Medulla oblongata (tissue), 1 donor: ENCODE measurements around the gene TMEM126A.
"Not testable (repeated sequence)": the region's sequence is repeated elsewhere in the genome, so short reads cannot be mapped to it uniquely, and the experiment has no call there.

ENCODE experiments used
- DNase-seq: peaks from one replicate; pipeline ENCODE4 v3.0.0-alpha.2; 2015; ENCODE audit errors: extremely low spot score

Gene TMEM126A

DNA sequence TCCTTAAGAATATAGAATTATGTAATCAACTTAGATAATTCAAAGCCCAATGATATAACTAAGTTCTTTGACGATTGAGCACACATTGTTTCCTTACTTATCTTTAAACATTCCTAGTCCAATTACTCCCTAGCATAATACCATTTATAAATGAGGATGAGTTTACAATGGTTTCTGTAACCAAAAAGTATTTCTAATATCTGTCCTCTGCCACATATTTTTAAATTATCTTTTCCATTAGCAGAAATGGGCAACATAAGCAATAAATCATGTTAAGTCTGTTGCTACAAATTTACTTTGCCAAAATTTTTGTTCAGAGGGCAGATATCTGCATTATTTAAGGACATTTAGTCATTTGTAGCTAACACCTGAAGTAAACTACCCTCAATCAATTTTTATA, 10.4 kb downstream of the TMEM126A start:
- DNase-seq: no peak

DNA sequence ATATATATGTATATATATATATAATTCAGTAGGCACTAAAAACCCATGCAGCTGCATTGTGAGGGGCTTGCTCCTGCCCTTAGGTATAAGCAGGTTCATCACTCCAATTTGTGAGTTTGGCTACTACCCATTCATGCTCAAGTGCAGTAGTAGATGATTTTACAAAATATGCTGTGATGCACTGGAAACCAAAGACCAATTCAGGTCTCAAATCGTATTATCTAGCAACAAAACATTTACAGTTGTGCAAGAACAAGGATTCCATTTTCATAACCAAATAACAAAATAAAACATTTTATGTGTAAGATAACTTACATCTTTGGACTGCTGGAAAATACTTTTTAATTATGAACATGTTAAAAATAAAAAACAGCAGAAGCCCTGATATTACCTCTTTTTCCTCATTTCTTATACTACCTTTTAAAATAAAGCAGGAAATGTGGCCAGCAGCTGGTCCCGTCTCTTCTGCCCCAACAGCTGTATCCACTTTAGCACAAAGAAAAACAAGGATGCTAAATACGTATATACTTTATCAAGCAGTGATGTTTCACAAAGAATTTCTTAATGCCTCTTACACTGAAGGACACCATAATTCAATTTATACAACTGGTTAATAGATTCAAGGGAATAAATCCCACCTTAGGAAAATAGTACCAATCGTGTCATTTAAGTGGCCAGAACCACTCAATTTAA, 14.4 kb downstream of the TMEM126A start:
- no peak for DNase-seq

DNA sequence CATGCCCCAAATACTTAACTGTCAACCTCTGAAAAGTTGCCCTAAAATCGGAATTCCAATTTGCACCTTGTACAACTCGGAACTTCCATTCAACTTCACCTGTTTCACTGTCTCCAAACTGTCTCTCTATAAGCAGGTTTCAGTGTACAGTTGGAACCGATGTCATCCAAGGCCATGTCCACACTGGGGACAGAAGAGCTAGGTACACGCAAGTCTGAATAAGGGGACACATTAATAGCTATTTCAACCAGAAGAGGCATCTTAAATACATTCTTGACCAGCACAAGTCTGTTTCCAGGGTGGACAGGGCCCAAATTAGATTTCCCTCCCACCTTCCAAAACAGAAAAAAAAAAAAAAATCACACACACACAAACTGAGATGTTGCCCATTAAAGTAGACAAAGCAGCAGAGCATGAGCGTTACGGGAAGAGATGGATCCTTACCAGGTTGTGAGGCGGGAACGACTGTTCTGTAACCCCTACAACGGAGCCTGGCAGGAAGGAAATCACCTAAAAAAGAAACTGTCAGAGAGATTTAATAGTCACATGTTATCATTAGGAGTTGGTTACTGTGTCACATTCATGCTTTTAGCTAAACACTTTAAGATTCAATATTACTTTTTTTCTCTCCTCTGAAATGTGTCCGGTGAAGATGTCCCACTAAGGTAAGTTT, 15.4 kb downstream of the TMEM126A start:
- DNase-seq: peak; percentile 19

DNA sequence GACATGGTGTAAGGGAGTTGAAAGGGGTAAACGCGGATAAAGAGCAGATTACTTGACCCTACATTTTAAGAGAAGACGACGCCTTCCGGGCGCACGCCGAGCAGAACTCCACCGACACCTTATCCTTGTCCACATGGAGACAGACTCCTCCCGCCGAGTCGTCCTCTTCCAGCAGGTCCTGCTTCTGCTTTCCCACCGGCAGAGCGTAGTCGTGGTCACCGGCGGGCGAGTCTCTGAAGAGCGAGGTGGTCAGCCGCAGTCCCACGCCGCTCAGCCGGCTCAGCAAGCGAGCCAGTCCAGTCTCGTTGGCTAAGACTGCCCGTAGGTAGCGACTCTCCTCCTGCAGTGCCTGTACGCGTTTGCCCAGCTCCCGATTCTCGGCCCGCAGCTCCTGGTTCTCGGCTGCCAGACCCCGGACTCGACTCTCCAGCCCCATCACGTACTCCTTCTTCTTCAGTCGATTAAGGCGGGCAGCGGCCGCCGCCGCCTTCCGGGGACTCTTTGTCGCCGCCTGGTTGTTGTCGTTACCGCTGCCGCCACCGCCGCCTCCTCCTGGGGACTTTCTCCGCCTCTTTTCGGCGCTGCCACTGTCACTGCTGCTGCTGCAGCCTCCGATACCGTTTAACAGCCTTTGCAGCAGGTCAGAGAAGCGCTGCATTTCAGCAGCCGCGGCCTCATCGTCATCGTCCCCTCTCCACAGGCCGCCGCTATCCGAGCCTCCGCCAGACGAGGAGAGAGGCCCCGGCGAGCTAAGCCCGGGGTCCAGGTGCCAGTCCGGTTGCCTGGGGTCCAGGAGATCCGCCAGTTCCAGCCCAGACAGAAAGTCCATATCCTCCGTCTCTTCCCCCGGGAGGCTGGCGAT, 16.2 kb downstream of the TMEM126A start:
- peak; percentile 85 for DNase-seq

DNA sequence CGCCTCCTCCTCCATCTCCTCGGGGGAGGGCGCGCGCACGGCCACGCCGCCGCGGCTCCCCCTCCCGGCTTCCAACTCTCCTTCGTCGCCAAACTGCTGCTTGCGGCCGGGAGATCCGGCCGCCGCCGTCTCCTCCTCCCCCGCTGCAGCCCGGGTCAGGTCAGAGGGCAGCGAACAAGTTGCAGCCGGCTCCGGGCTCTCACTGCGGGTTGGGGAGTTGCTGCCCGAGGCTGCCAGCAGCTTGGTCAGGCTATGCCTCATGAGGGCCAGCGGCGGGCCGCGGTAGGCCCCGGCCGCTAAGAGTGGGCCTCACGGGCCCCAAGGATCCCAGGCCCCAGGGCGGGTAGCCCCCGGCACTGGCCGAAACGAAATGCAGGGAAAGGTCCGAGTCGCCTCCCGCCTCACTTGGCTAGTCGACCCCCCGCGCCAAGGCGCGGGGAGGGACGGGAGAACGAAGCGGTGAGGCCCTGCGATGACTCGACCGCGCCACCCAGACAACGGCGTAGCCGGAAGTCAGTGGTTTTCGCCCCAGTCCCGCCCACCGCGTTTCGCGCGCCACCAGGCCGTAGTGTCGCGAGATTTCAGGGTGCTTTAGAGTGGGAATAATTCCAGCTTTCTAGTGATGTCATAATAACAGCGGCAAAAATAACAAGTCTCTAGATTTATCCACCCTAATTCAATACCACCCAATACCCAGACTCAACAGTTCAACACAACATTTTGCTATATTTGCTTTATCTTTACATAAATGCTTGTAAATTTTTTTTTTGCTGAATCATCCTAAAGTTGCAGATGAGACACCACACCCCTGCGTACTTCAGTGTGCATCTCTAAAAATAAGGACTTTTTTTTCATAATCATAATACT, 17.1 kb downstream of the TMEM126A start, which contains the start of gene CREBZF:
Gene CREBZF, minus strand, starts transcription at position 515 of the 867 bp plus-strand sequence. Its CDS starts 254 bp downstream, at position 261.
- peak; percentile 97 for DNase-seq

DNA sequence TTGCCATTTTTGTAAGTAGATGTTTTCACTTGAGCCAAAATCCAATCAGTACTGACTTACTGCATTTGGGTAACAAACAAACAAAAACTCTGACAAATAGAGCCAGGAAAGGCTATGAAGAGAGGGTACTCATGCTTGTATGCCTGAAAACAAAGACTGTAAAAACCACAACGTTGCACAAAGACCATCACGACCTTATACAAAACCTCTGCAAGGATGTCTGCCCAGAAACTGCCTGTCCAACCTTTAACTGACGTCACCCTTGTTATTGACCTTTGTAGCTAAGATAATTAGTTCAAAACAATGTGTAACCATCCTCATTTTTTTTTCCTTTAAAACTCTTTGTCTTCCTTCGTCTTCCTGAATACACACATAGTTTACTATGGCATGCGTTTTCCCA, 18.0 kb downstream of the TMEM126A start:
- no peak for DNase-seq

DNA sequence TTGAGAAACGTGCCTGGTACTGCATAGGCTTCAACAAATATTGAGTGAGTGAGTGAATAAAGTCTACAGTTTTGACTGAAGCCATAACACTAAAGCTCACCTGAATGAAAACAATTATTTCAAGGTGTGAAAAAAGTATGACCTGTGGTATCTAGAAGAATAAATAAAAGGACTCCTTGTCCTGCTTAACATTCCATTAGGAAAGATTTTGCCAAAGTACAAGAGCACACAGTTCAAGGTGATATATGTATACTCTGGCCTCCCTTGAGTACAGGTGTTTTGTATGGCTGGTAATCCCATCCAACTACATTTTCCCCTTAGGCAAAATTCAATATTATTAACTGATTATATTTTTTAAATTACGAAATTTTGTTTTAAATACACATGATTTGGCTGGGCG, 18.9 kb downstream of the TMEM126A start:
- DNase-seq: no peak

DNA sequence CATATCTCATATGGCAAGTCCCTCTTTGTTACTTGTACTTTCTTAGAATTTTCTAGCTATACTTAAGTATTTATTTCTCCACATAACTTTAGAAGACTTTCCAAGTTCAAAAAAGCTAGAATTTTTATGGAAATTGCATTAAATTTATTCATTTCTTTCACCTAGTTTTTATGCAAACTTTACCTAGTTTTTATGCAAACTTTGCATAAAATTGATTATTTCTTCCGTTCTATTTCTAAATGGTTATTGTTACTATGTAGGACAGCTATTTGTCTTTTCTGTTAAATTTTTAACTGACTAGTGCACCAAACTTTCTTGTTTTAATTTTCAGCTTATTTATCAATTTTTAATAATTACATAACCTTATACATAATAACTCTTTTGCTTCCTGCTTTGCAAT, 20.4 kb downstream of the TMEM126A start:
- DNase-seq: no peak

DNA sequence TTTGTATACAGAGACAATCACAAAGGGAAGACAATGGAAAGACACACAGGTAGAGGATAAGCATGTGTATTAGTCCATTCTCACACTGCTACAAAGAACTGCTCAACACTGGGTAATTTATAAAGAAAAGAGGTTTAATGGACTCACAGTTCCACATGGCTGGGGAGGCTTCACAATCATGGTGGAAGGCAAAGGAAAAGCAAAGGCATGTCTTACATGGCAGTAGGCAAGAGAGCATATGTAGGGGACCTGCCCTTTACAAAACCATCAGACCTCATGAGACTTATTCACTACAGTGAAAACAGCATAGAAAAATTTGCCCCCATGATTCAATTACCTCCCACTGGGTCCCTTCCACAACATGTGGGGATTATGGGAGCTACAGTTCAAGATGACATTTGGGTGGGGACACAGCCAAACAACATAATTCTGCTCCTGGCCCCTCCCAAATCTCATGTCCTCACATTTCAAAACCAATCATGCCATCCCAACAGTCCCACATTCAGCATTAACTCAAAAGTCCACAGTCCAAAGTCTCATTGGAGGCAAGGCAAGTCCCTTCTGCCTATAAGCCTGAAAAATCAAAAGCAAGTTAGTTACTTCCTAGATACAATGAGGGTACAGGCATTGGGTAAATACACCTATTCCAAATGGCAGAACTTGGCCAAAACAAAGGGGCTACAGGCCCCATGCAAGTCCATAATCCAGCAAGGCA, 23.3 kb downstream of the TMEM126A start:
- DNase-seq: not testable (repeated sequence)

DNA sequence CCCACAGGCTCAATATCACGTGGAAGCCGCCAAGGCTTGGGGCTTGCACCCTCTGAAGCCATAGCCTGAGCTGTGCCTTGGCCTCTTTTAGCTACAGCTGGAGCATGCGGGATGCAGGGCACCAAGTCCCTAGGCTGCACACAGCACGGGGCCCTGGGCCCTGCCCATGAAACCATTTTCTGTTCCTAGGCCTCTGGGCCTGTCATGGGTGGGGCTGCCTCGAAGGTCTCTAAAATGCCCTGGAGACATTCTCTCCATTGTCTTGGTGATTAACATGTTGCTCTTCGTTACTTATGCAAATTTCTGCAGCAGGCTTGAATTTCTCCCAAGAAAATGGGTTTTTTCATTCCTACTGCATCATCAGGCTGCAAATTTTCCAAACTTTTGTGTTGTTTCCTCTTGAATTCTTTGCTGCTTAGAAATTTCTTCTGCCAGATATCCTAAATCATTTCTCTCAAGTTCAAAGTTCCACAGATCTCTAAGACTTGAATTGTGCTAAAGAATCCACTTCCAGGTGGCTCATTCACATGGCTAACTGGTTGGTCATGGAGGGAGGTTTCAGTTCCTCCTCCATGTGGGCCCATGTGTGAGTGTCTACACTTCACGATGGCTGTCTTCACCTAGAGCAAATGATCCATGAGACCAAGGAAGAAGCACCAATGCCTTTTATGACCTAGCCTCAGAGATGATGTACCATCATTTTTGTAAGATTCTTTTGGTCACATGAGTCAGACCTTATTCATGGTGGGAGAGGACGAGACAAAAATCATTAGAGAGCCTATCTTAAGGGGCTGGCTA, 24.5 kb downstream of the TMEM126A start:
- no peak for DNase-seq

DNA sequence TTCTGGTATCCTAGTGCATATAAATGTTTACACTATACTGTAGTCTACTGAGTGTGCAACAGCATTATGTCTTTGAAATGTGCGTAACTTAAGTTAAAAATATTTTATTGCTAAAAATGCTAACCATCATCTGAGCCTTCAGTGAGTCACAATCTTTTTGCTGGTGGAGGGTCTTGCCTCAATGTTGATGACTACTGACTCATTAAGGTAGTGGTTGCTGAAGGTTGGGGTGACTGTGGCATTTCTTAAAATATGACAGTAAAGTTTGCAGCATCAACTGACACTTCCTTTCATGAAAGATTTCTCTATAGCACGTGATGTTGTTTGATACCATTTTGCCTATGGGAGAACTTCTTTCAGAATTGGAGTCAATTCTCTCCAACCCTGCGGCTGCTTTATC, 25.6 kb downstream of the TMEM126A start:
- no peak for DNase-seq

DNA sequence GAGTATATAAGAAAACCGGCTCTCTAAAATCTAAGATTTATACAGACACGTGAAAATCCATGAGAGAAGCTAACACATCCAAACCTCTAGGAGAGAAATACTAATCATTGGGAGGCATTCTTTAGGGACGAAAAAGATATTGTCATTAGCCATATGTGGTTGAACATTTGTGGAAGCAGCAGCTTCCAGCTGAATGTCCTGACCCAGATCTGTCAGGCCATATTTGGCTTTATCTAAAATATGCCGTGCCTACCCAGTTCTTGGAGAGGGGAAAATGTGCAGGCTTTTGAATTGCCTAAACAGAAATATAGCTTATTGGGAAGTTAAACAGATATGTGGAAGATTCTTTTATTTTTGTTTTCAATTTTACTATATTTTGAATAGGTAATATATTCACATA, 31.8 kb downstream of the TMEM126A start:
- DNase-seq: no peak

DNA sequence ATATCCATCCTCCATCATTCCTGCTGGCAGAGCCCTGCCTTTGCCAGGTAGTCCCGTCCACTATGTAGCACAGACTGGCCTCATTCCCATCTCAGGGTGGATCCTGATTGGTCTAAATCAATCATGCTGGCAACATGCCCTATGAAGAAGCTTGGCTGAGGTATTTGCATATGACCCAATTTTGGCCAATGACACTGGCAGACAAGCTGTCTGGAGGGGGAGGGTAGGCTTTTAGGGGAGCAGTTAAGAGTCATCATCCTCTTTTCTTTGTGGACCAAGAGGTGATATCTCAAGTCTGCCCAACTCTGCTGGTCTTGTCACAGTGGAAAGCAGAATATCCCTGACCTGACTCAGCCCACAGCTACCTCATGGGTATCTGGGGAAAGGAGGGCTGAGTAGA, 33.1 kb downstream of the TMEM126A start:
- no peak for DNase-seq

DNA sequence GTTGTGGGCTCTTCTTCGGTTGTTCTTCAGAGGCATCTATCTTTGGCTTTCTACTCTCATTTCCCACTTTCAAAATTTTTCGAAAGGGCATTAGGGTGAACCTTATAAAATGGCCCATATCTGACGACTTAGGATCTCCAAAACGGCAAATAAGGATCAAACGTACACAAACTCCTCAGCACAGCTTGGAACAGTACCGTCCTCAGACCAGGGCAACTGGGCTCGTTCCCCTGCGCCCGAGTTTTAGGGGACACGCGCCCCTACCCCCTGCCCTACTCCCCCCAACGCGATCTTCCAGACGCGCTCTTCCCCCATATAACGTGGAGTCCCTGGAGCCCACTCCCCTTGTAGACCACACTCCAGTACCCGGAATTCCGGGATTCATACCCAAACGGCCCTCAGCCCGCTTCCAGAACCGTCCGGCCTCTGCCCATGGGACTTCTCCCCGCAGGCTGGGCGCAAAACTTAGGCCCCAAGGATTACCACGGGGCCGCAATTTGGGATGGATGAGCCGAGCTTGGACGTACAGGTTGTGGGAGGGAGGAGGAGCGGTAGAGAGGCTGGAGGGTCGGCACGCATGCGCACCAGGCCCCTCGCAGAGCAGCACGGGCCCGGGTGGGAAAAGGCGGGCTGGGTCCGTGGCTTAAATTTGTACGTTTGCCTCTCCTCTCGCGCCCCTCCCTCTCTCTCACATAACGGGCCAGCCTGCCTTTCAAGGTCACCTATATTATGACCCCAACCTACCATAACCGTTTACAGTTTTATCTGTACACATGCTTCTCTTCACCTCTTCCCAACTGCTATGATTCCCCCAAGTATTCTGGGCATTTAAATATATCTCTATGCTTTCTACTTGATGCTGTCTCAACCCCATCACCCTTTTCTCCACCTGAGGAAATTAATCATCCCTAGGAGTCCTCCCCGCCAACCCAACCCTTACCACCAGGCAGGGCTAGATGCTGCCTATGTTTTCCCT, 34.9 kb downstream of the TMEM126A start:
- DNase-seq: peak; percentile 68

DNA sequence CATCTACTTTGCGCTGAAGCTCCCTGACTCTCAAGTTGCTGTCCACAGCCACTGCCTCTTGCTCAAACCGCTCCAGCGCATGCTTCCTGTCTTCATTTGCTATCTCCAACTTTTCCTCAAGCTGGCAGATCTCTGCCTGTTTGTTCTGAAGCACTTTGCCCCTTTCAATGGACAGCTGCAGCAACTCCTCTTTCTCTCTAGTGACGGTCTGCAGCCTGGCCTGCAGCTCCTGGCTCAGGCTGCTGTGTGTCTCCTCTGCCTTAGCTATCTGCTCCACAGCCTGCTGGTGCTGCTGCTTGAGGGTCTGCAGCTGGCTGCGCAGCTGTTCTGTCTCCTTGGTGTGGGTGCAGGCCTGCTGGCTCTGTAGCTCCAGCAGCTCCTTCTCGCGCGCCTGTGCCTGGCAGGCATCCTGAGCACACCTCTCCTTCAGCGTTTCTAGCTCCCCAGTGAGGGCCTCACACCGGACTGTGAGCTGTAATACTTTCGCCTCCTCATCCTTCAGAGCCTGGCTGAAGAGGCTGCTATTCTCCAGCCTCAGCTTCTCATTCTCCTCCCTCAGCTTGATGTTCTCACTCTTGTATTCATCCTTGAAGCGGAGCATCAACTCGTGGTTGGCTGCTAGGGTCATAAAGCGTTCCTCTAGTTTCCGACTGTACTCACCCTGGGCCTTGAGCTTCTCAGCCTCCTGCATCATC, 37.5 kb downstream of the TMEM126A start:
- peak; percentile 14 for DNase-seq

DNA sequence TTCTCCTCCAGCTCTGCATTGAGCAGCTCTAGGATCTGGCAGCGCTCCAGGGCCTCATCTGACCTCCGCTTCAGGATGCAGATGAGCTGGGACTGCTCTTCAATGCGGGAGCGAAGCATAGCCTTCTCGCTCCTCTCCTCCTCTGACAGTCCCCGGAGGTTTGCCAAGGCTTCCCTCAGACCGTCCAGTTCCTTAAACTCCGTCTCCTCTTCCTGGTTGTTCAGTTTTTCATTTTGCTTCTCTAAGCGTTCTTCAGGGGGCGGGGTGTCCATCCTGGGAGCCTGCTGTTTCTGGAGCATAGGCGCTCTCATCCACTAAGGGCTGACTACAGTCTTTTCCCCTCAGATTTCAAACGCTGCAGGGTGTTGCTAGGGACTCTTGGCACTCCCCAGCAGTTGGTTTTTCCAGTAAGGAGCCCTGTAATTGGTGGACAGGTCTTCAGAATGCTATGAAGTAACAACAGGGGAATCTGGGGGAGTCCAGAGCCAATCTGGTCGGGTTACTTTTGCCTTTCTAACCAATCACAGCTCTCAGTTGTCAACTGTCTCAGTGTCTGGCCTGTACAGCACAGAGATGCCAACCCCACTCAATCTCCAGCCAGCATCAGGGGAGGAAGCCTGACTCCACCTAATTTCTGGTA, 38.2 kb downstream of the TMEM126A start, which contains the start of gene CCDC89:
Gene CCDC89, minus strand, starts transcription at position 376 of the 640 bp plus-strand sequence. Its CDS starts 65 bp downstream, at position 311.
- peak; percentile 94 for DNase-seq

DNA sequence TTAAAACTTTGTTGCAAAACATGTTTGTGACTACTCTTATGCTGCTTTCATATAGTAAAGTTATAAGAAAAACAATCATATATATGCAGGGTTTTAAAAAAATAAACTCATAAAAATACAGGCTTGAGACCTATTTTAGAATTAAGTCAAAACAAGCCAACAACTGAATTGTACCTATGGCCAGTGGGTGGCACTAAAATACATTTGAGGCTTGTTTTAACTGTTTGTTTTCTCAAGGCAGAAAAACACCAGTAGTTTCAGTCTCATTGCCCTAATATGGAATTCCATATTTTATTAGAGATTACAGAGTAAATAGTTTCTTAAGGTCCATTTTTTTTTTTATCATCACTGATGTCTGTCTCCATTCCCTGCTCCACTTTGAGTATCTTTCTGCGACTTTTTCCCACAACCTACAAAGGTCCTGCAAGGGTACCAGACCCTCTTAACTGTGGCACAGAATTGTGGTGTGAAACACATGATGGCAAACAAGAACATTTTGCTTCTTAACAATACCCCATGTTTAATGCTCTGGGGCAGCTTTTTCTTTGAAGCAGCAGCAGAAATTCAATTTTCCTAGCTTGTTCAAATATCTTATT, 46.7 kb downstream of the TMEM126A start:
- peak; percentile 62 for DNase-seq
